ENCODE results near the gene MUC20. TPM values are rescaled to one million over a fixed set of nuclear protein-coding genes. Genes with fewer than 3 reads are reported as not detected.

Gene MUC20
- total and polyA plus RNA-seq, 2 experiments from 2014 or later, result 0.29 TPM; not detected in 1

DNA sequence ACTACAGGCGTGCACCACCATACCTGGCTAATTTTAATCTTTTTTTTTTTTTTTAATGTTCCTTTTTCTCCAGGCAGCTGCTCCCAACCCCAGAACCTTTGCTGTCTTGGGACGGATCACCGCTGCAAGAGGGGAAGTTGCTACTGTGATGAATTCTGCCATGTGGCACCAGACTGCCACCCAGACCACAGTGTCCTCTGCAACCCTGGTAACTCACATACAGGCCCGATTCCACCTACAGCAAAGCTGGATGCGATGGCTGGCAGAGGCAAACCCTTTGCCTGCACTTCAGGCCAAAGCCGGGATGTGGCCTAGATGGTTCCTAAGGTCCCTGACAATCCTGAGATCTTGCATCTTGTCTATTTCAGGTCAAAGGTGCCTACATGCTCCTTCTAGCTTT is 12.7 kb upstream of the MUC20 start:
- Histone ChIP-seq H3K4me2 (no peak overlapping the region), H2AFZ (no peak overlapping the region), H3K4me1 (ENCODE audit: insufficient read depth) (no peaks in the 10 kb centered on the region), H3K27me3 (ENCODE audit: insufficient read depth) (no peaks in the 10 kb centered on the region), H3K79me2 (replicated peaks; ENCODE audit: insufficient read depth) (no peaks in the 10 kb centered on the region), H3K36me3 (ENCODE audit: insufficient read depth) (no peaks in the 10 kb centered on the region), H3K4me3 (no peak overlapping the region), H3K9me2 (ENCODE audit: insufficient read depth) (0 out of 2 replicates have a peak, but pooled peaks cover 6% of the 10 kb centered on the region), H4K20me1 (replicated peaks; ENCODE audit: insufficient read depth) (no peaks in the 10 kb centered on the region), H3F3A (replicated peaks; ENCODE audit: low read depth) (no peaks in the 10 kb centered on the region), H3K27ac (ENCODE audit: low read depth) (no peak overlapping the region)
- Mint-ChIP-seq H3K4me3 (no peak overlapping the region), H3K9me3 (no peaks in the 10 kb centered on the region; the same call in 2 of the 3 replicates), H3K27ac (no peak overlapping the region), H3K4me1 (peaks cover 21% of the 10 kb centered on the region), H3K27me3 (ENCODE audit: insufficient read depth, low read depth, poor library complexity) (peaks cover 4% of the 10 kb centered on the region), H3K36me3 (ENCODE audit: low read depth) (no peaks in the 10 kb centered on the region)
- ATAC-seq, result no peak
- TF ChIP-seq EZH2phosphoT487 (IDR thresholded peaks at IDR 0.05; ENCODE audit: unreplicated experiment) (no peak), POLR2AphosphoS5 (IDR thresholded peaks at IDR 0.05; ENCODE audit: low read depth) (no peak), JUNB (IDR thresholded peaks at IDR 0.05; ENCODE audit: unreplicated experiment) (no peak), ZNF114 (CRISPR knock-in tag; IDR thresholded peaks at IDR 0.05) (no peak), EZH2 (IDR thresholded peaks at IDR 0.05; ENCODE audit: low read depth, unreplicated experiment) (no peak), CREB1 (CRISPR knock-in tag; IDR thresholded peaks at IDR 0.05; ENCODE audit: low read depth) (no peak), STAT1 (IDR thresholded peaks at IDR 0.05; ENCODE audit: unreplicated experiment) (no peak), ZNF331 (CRISPR knock-in tag; IDR thresholded peaks at IDR 0.05; ENCODE audit: low read depth) (no peak), NANOG (IDR thresholded peaks at IDR 0.05; ENCODE audit: borderline replicate concordance) (no peak)
- TF ChIP-seq, protein P1, sequence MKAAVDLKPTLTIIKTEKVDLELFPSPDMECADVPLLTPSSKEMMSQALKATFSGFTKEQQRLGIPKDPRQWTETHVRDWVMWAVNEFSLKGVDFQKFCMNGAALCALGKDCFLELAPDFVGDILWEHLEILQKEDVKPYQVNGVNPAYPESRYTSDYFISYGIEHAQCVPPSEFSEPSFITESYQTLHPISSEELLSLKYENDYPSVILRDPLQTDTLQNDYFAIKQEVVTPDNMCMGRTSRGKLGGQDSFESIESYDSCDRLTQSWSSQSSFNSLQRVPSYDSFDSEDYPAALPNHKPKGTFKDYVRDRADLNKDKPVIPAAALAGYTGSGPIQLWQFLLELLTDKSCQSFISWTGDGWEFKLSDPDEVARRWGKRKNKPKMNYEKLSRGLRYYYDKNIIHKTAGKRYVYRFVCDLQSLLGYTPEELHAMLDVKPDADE (IDR thresholded peaks at IDR 0.05), result no peak
- TF ChIP-seq, protein P2, sequence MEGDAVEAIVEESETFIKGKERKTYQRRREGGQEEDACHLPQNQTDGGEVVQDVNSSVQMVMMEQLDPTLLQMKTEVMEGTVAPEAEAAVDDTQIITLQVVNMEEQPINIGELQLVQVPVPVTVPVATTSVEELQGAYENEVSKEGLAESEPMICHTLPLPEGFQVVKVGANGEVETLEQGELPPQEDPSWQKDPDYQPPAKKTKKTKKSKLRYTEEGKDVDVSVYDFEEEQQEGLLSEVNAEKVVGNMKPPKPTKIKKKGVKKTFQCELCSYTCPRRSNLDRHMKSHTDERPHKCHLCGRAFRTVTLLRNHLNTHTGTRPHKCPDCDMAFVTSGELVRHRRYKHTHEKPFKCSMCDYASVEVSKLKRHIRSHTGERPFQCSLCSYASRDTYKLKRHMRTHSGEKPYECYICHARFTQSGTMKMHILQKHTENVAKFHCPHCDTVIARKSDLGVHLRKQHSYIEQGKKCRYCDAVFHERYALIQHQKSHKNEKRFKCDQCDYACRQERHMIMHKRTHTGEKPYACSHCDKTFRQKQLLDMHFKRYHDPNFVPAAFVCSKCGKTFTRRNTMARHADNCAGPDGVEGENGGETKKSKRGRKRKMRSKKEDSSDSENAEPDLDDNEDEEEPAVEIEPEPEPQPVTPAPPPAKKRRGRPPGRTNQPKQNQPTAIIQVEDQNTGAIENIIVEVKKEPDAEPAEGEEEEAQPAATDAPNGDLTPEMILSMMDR (conservative IDR thresholded peaks at IDR 0.05; ENCODE audit: low read depth in 2 of 2), result no peak
- TF ChIP-seq, protein P3, sequence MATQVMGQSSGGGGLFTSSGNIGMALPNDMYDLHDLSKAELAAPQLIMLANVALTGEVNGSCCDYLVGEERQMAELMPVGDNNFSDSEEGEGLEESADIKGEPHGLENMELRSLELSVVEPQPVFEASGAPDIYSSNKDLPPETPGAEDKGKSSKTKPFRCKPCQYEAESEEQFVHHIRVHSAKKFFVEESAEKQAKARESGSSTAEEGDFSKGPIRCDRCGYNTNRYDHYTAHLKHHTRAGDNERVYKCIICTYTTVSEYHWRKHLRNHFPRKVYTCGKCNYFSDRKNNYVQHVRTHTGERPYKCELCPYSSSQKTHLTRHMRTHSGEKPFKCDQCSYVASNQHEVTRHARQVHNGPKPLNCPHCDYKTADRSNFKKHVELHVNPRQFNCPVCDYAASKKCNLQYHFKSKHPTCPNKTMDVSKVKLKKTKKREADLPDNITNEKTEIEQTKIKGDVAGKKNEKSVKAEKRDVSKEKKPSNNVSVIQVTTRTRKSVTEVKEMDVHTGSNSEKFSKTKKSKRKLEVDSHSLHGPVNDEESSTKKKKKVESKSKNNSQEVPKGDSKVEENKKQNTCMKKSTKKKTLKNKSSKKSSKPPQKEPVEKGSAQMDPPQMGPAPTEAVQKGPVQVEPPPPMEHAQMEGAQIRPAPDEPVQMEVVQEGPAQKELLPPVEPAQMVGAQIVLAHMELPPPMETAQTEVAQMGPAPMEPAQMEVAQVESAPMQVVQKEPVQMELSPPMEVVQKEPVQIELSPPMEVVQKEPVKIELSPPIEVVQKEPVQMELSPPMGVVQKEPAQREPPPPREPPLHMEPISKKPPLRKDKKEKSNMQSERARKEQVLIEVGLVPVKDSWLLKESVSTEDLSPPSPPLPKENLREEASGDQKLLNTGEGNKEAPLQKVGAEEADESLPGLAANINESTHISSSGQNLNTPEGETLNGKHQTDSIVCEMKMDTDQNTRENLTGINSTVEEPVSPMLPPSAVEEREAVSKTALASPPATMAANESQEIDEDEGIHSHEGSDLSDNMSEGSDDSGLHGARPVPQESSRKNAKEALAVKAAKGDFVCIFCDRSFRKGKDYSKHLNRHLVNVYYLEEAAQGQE (IDR thresholded peaks at IDR 0.05; ENCODE audit: unreplicated experiment), result no peak
- TF ChIP-seq, protein P4, sequence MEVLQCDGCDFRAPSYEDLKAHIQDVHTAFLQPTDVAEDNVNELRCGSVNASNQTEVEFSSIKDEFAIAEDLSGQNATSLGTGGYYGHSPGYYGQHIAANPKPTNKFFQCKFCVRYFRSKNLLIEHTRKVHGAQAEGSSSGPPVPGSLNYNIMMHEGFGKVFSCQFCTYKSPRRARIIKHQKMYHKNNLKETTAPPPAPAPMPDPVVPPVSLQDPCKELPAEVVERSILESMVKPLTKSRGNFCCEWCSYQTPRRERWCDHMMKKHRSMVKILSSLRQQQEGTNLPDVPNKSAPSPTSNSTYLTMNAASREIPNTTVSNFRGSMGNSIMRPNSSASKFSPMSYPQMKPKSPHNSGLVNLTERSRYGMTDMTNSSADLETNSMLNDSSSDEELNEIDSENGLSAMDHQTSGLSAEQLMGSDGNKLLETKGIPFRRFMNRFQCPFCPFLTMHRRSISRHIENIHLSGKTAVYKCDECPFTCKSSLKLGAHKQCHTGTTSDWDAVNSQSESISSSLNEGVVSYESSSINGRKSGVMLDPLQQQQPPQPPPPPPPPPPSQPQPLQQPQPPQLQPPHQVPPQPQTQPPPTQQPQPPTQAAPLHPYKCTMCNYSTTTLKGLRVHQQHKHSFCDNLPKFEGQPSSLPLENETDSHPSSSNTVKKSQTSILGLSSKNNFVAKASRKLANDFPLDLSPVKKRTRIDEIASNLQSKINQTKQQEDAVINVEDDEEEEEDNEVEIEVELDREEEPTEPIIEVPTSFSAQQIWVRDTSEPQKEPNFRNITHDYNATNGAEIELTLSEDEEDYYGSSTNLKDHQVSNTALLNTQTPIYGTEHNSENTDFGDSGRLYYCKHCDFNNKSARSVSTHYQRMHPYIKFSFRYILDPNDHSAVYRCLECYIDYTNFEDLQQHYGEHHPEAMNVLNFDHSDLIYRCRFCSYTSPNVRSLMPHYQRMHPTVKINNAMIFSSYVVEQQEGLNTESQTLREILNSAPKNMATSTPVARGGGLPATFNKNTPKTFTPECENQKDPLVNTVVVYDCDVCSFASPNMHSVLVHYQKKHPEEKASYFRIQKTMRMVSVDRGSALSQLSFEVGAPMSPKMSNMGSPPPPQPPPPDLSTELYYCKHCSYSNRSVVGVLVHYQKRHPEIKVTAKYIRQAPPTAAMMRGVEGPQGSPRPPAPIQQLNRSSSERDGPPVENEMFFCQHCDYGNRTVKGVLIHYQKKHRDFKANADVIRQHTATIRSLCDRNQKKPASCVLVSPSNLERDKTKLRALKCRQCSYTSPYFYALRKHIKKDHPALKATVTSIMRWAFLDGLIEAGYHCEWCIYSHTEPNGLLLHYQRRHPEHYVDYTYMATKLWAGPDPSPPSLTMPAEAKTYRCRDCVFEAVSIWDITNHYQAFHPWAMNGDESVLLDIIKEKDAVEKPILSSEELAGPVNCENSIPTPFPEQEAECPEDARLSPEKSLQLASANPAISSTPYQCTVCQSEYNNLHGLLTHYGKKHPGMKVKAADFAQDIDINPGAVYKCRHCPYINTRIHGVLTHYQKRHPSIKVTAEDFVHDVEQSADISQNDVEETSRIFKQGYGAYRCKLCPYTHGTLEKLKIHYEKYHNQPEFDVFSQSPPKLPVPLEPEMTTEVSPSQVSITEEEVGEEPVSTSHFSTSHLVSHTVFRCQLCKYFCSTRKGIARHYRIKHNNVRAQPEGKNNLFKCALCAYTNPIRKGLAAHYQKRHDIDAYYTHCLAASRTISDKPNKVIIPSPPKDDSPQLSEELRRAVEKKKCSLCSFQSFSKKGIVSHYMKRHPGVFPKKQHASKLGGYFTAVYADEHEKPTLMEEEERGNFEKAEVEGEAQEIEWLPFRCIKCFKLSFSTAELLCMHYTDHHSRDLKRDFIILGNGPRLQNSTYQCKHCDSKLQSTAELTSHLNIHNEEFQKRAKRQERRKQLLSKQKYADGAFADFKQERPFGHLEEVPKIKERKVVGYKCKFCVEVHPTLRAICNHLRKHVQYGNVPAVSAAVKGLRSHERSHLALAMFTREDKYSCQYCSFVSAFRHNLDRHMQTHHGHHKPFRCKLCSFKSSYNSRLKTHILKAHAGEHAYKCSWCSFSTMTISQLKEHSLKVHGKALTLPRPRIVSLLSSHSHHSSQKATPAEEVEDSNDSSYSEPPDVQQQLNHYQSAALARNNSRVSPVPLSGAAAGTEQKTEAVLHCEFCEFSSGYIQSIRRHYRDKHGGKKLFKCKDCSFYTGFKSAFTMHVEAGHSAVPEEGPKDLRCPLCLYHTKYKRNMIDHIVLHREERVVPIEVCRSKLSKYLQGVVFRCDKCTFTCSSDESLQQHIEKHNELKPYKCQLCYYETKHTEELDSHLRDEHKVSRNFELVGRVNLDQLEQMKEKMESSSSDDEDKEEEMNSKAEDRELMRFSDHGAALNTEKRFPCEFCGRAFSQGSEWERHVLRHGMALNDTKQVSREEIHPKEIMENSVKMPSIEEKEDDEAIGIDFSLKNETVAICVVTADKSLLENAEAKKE (CRISPR knock-in tag; IDR thresholded peaks at IDR 0.05), result no peak
- DNase-seq (ENCODE audit: low spot score), result no peak
